Activated CD4-positive, alpha-beta T cell treated with anti-CD3 and anti-CD28 coated beads, Interleukin-2, amount 10 ng/mL, durations not matched to agents 24 days and 14 days (primary cell): ENCODE results near the gene NOP14. TPM values are rescaled to one million over a fixed set of nuclear protein-coding genes. Genes with fewer than 3 reads are reported as not detected.
"Not testable (repeated sequence)": the region's sequence is repeated elsewhere in the genome, so short reads cannot be mapped to it uniquely, and the experiment has no call there.

Experiments
- DNase-seq: peaks from one replicate; pipeline ENCODE4 v3.0.0; 2022
- H3K27ac Mint-ChIP-seq: one replicate; pipeline ENCODE4 v1.8.0; 2022; ENCODE audit warnings: mild to moderate bottlenecking, mixed read lengths
- H3K27me3 Mint-ChIP-seq: one replicate; pipeline ENCODE4 v1.8.0; 2022; ENCODE audit warnings: mixed read lengths
- H3K36me3 Mint-ChIP-seq: one replicate; pipeline ENCODE4 v1.8.0; 2022; ENCODE audit warnings: low read depth, mild to moderate bottlenecking, mixed read lengths
- H3K4me1 Mint-ChIP-seq: one replicate; pipeline ENCODE4 v1.8.0; 2021; ENCODE audit warnings: mixed read lengths
- H3K4me3 Mint-ChIP-seq: one replicate; pipeline ENCODE4 v1.8.0; 2022; ENCODE audit warnings: mild to moderate bottlenecking, moderate library complexity, mixed read lengths
- H3K9me3 Mint-ChIP-seq: one replicate; pipeline ENCODE4 v1.8.0; 2021; ENCODE audit warnings: mixed read lengths
- intact Hi-C: fragments of 100-400 bp; cut with micrococcal nuclease; formaldehyde crosslinking; loops from one replicate; pipeline ENCODE4 v1.15.1; 2023
- total RNA-seq: library from RNA; stranded (reverse); gene quantifications from 2 replicates; pipeline ENCODE4 v1.2.3, GENCODE V29; 2022

NOP14 gene
- total RNA-seq, 1 donor from 2014 or later: 141 TPM

GRCh38 chr4:2977211-2978088 is 14.2 kb upstream of the NOP14 start:
- Mint-ChIP-seq H3K4me3 (no peak overlapping the region), H3K4me1 (peaks cover 3% of the 10 kb centered on the region), H3K27me3 (peaks cover 5% of the 10 kb centered on the region), H3K27ac (no peak overlapping the region), H3K36me3 (no peaks in the 10 kb centered on the region), H3K9me3 (no peaks in the 10 kb centered on the region)
- DNase-seq: no peak
- intact Hi-C loops: loop anchor here (1.0 kb wide), 1 partner anchor 60 kb away; no protein-coding TSS in a partner anchor

GRCh38 chr4:2971275-2971674 is 8.1 kb upstream of the NOP14 start:
- Mint-ChIP-seq H3K27ac (no peak overlapping the region), H3K9me3 (no peaks in the 10 kb centered on the region), H3K4me1 (no peaks in the 10 kb centered on the region), H3K4me3 (no peak overlapping the region), H3K36me3 (no peaks in the 10 kb centered on the region), H3K27me3 (no peaks in the 10 kb centered on the region)
- intact Hi-C loops: no loop called here
- DNase-seq: no peak

GRCh38 chr4:2968381-2968780 is 5.2 kb upstream of the NOP14 start:
- intact Hi-C loops: no loop called here
- no peaks in the 10 kb centered on the region for H3K27me3 Mint-ChIP-seq
- DNase-seq: no peak
- H3K36me3 Mint-ChIP-seq: peaks cover 3% of the 10 kb centered on the region
- H3K9me3 Mint-ChIP-seq: no peaks in the 10 kb centered on the region
- H3K27ac Mint-ChIP-seq: no peak overlapping the region
- no peak overlapping the region for H3K4me3 Mint-ChIP-seq
- peaks cover 6% of the 10 kb centered on the region for H3K4me1 Mint-ChIP-seq

GRCh38 chr4:2965262-2965661 is 2.1 kb upstream of the NOP14 start:
- Mint-ChIP-seq H3K27me3 (no peaks in the 10 kb centered on the region), H3K4me3 (peak overlapping the region; percentile 31), H3K4me1 (peaks cover 17% of the 10 kb centered on the region), H3K27ac (no peak overlapping the region), H3K36me3 (peaks cover 14% of the 10 kb centered on the region), H3K9me3 (no peaks in the 10 kb centered on the region)
- DNase-seq: no peak
- intact Hi-C loops: no loop called here

GRCh38 chr4:2964706-2965258 is 1.6 kb upstream of the NOP14 start:
- no peaks in the 10 kb centered on the region for H3K27me3 Mint-ChIP-seq
- no peaks in the 10 kb centered on the region for H3K9me3 Mint-ChIP-seq
- intact Hi-C loops: loop anchor here (5.0 kb wide), 1 partner anchor 568 kb away; the partner anchor contains the start of gene LRPAP1
- H3K27ac Mint-ChIP-seq: peak overlapping the region; percentile 75
- H3K4me1 Mint-ChIP-seq: peaks cover 17% of the 10 kb centered on the region
- no peak for DNase-seq
- H3K4me3 Mint-ChIP-seq: peak overlapping the region; percentile 87
- H3K36me3 Mint-ChIP-seq: peaks cover 17% of the 10 kb centered on the region

GRCh38 chr4:2963966-2964471 is 813 bp upstream of the NOP14 start:
- no peaks in the 10 kb centered on the region for H3K9me3 Mint-ChIP-seq
- no peaks in the 10 kb centered on the region for H3K27me3 Mint-ChIP-seq
- no peak for DNase-seq
- intact Hi-C loops: loop anchor here (1.0 to 5.0 kb wide), 7 partner anchors 28 to 1107 kb away; partner anchors contain the start of genes CFAP99, LETM1, LRPAP1 and RNF4
- peak overlapping the region; percentile 87 for H3K4me3 Mint-ChIP-seq
- H3K27ac Mint-ChIP-seq: peak overlapping the region; percentile 75
- peaks cover 22% of the 10 kb centered on the region for H3K36me3 Mint-ChIP-seq
- peaks cover 21% of the 10 kb centered on the region for H3K4me1 Mint-ChIP-seq

- H3K27me3 Mint-ChIP-seq: no peaks in the 10 kb centered on the region
- no peaks in the 10 kb centered on the region for H3K9me3 Mint-ChIP-seq
- H3K36me3 Mint-ChIP-seq: peaks cover 35% of the 10 kb centered on the region
- peak overlapping the region; percentile 87 for H3K4me3 Mint-ChIP-seq
- DNase-seq: no peak
- intact Hi-C loops: loop anchor here (1.0 to 5.0 kb wide), 9 partner anchors 8 to 1106 kb away; partner anchors contain the start of genes CFAP99, LETM1, LRPAP1 and RNF4
- peaks cover 28% of the 10 kb centered on the region for H3K4me1 Mint-ChIP-seq
- H3K27ac Mint-ChIP-seq: peak overlapping the region; percentile 79
Observed at GRCh38 chr4:2962614-2963174, 512 bp downstream of the NOP14 start.

- H3K36me3 Mint-ChIP-seq: peaks cover 43% of the 10 kb centered on the region
Observed at GRCh38 chr4:2961811-2962441, 1.3 kb downstream of the NOP14 start.

GRCh38 chr4:2961421-2961810 is 1.8 kb downstream of the NOP14 start:
- H3K27ac Mint-ChIP-seq: peak overlapping the region; percentile 79
- peak; percentile 73 for DNase-seq
- no peaks in the 10 kb centered on the region for H3K27me3 Mint-ChIP-seq
- peaks cover 47% of the 10 kb centered on the region for H3K36me3 Mint-ChIP-seq
- intact Hi-C loops: loop anchor here (5.0 kb wide), 1 partner anchor 571 kb away; the partner anchor contains the start of gene LRPAP1
- no peaks in the 10 kb centered on the region for H3K9me3 Mint-ChIP-seq
- H3K4me3 Mint-ChIP-seq: peak overlapping the region; percentile 87
- H3K4me1 Mint-ChIP-seq: peaks cover 38% of the 10 kb centered on the region

More at GRCh38 chr4:2961811-2962441, 1.3 kb downstream of the NOP14 start:
- Mint-ChIP-seq H3K4me1 (peaks cover 35% of the 10 kb centered on the region), H3K4me3 (peak overlapping the region; percentile 87), H3K27me3 (no peaks in the 10 kb centered on the region), H3K27ac (peak overlapping the region; percentile 79), H3K9me3 (no peaks in the 10 kb centered on the region)
- intact Hi-C loops: loop anchor here (1.0 to 5.0 kb wide), 6 partner anchors 8 to 1105 kb away; partner anchors contain the start of genes LETM1, LRPAP1 and RNF4
- DNase-seq: peak; percentile 84

- Mint-ChIP-seq H3K36me3 (peaks cover 54% of the 10 kb centered on the region), H3K4me3 (peak overlapping the region; percentile 34), H3K4me1 (peaks cover 48% of the 10 kb centered on the region)
- H3K27ac Mint-ChIP-seq, H3K27me3 Mint-ChIP-seq, DNase-seq, H3K9me3 Mint-ChIP-seq: not testable (repeated sequence)
- intact Hi-C loops: loop anchor here (5.0 kb wide), 1 partner anchor 572 kb away; the partner anchor contains the start of gene LRPAP1
Observed at GRCh38 chr4:2960450-2960849, 2.8 kb downstream of the NOP14 start.

GRCh38 chr4:2958446-2958845 is 4.8 kb downstream of the NOP14 start:
- H3K27me3 Mint-ChIP-seq: no peaks in the 10 kb centered on the region
- peaks cover 71% of the 10 kb centered on the region for H3K36me3 Mint-ChIP-seq
- H3K4me3 Mint-ChIP-seq: peak overlapping the region; percentile 36
- intact Hi-C loops: no loop called here
- H3K4me1 Mint-ChIP-seq: peaks cover 58% of the 10 kb centered on the region
- H3K27ac Mint-ChIP-seq: peak overlapping the region; percentile 39
- H3K9me3 Mint-ChIP-seq: no peaks in the 10 kb centered on the region
- no peak for DNase-seq

GRCh38 chr4:2955186-2956044 is 7.8 kb downstream of the NOP14 start:
- peak overlapping the region; percentile 63 for H3K27ac Mint-ChIP-seq
- not testable (repeated sequence) for DNase-seq, H3K9me3 Mint-ChIP-seq, H3K27me3 Mint-ChIP-seq
- H3K36me3 Mint-ChIP-seq: peaks cover 86% of the 10 kb centered on the region
- peaks cover 62% of the 10 kb centered on the region for H3K4me1 Mint-ChIP-seq
- H3K4me3 Mint-ChIP-seq: peak overlapping the region; percentile 75
- intact Hi-C loops: loop anchor here (2.0 kb wide), 1 partner anchor 209 kb away; no protein-coding TSS in a partner anchor
